HCT116 (cell line): ENCODE measurements around the gene C10orf105. TPM values are rescaled to one million over a fixed set of nuclear protein-coding genes. Genes with fewer than 3 reads are reported as not detected.

Source experiments
- ATAC-seq: fragments of 200-7000 bp; cut with Tn5 transposase; 2 replicates; pipeline ENCODE4 v1.9.1; 2020; ENCODE audit warnings: mild to moderate bottlenecking, moderate library complexity
- BruUV-seq: library from RNA; stranded (reverse); fragments of 400-500 nt; replicated peaks from 2 replicates; lab custom pipeline; 2021; lab: Mats Ljungman, UMichigan
- CTCF ChIA-PET: fragments of 300-600 bp; sonication (Branson Sonifier 250); formaldehyde crosslinking; loops from one replicate; lab custom pipeline; 2021; ENCODE audit warnings: antibody characterized with exemption; lab: Charles Lee
- POLR2A ChIA-PET: fragments of 300-600, 350-600 bp; sonication (Branson Sonifier 250); formaldehyde crosslinking; loops from one replicate; lab custom pipeline; 2021; ENCODE audit warnings: antibody characterized with exemption; lab: Charles Lee
- RAD21 ChIA-PET, 2 experiments: fragments of 300-600 bp; sonication (Branson Sonifier 250); formaldehyde crosslinking; loops; one replicate each; lab custom pipeline; 2023; ENCODE audit warnings: low total read pairs in 2 of 2; ENCODE audit not compliant: uncharacterized antibody in 2 of 2, unreplicated experiment in 2 of 2, low non-redundant PET in 1 of 2; lab: Charles Lee
- DNase-seq: peaks from one replicate; pipeline ENCODE4 v3.0.0-alpha.2; 2010; ENCODE audit warnings: low read depth, low spot score
- H2AFZ ChIP-seq: fragments of 200-600 bp; shearing (Covaris generic), sonication (generic); 2 replicates; pipeline ENCODE4 v1.6.1; 2017; ENCODE audit warnings: low read depth, mixed run types, mixed read lengths, antibody characterized with exemption, low read length; ENCODE audit not compliant: poor library complexity, severe bottlenecking
- H3K27ac ChIP-seq: 2 replicates; pipeline ENCODE4 v1.5.1; 2012; ENCODE audit warnings: low read depth, low read length
- H3K27me3 ChIP-seq: fragments of 200-600 bp; sonication (generic); 2 replicates; pipeline ENCODE4 v1.6.1; 2016; ENCODE audit warnings: mixed run types, low read length, mixed read lengths; ENCODE audit not compliant: insufficient read depth
- H3K36me3 ChIP-seq, 2 experiments: fragments of 200-500 bp in 1 of 2; fragments of 200-600 bp in 1 of 2; sonication (Bioruptor generic) in 1 of 2; sonication (generic) in 1 of 2; 2 replicates each; pipeline versions ENCODE4 v1.5.1 to v1.6.1; 2014 to 2016; ENCODE audit warnings: low read length in 2 of 2, inconsistent platforms in 1 of 2, mixed read lengths in 1 of 2, mixed run types in 1 of 2; ENCODE audit not compliant: insufficient read depth in 2 of 2, control insufficient read depth in 1 of 2
- H3K4me1 ChIP-seq, 2 experiments: fragments of 200-600 bp in 1 of 2; sonication (generic) in 1 of 2; 2 replicates each; pipeline versions ENCODE4 v1.5.1 to v1.6.1; 2012 to 2017; ENCODE audit warnings: low read length in 2 of 2, inconsistent platforms in 1 of 2, mild to moderate bottlenecking in 1 of 2, mixed read lengths in 1 of 2, mixed run types in 1 of 2, moderate library complexity in 1 of 2; ENCODE audit not compliant: insufficient read depth in 2 of 2, control insufficient read depth in 1 of 2
- H3K4me2 ChIP-seq: fragments of 200-600 bp; sonication (generic); 2 replicates; pipeline ENCODE4 v1.6.1; 2017; ENCODE audit warnings: mixed run types, low read length, mixed read lengths
- H3K4me3 ChIP-seq, 2 experiments: fragments of 200-600 bp in 1 of 2; sonication (generic) in 1 of 2; replicated peaks in 1 of 2; 2 replicates each; pipeline ENCODE4 v1.5.1; 2011 to 2016; ENCODE audit warnings: low read length in 2 of 2, control low read depth in 1 of 2, low read depth in 1 of 2, mild to moderate bottlenecking in 1 of 2, mixed read lengths in 1 of 2, mixed run types in 1 of 2
- H3K79me2 ChIP-seq: fragments of 200-600 bp; sonication (generic); 2 replicates; pipeline ENCODE4 v1.6.1; 2017; ENCODE audit warnings: mild to moderate bottlenecking, mixed run types, low read length, moderate library complexity, mixed read lengths; ENCODE audit not compliant: insufficient read depth
- H3K9ac ChIP-seq: fragments of 200-600 bp; sonication (generic); 2 replicates; pipeline ENCODE4 v1.6.1; 2016; ENCODE audit warnings: low read length, mixed read lengths
- H3K9me2 ChIP-seq: fragments of 200-600 bp; sonication (generic), shearing (Covaris generic); 2 replicates; pipeline ENCODE4 v1.6.1; 2017; ENCODE audit warnings: mixed run types, mild to moderate bottlenecking, moderate library complexity; ENCODE audit not compliant: insufficient read depth
- H3K9me3 ChIP-seq, 2 experiments: fragments of 200-500 bp in 1 of 2; fragments of 200-600 bp in 1 of 2; sonication (Bioruptor generic) in 1 of 2; sonication (generic) in 1 of 2; 2 replicates each; pipeline ENCODE4 v1.6.1; 2014 to 2017; ENCODE audit warnings: low read length in 2 of 2, mixed read lengths in 2 of 2, inconsistent platforms in 1 of 2, low read depth in 1 of 2, mild to moderate bottlenecking in 1 of 2, mixed run types in 1 of 2, moderate library complexity in 1 of 2; ENCODE audit not compliant: control insufficient read depth in 1 of 2, insufficient read depth in 1 of 2
- H4K20me1 ChIP-seq: fragments of 200-600 bp; sonication (generic), shearing (Covaris generic); 2 replicates; pipeline ENCODE4 v1.6.1; 2017; ENCODE audit warnings: mixed run types, mild to moderate bottlenecking, moderate library complexity; ENCODE audit not compliant: insufficient read depth
- ATF3 ChIP-seq: IDR thresholded peaks from 2 replicates; pipeline ENCODE4 v1.6.1; 2012
- CEBPB ChIP-seq: IDR thresholded peaks from 2 replicates; pipeline ENCODE4 v1.6.1; 2012; ENCODE audit warnings: low read depth
- ELF1 ChIP-seq: IDR thresholded peaks from 2 replicates; pipeline ENCODE4 v1.6.1; 2012; ENCODE audit warnings: low read depth, borderline replicate concordance
- FOSL1 ChIP-seq: IDR thresholded peaks from 2 replicates; pipeline ENCODE4 v1.6.1; 2012; ENCODE audit warnings: low read depth
- POLR2AphosphoS5 ChIP-seq: IDR thresholded peaks from 2 replicates; pipeline ENCODE4 v1.6.1; 2011; ENCODE audit warnings: mild to moderate bottlenecking, low read depth, low read length, moderate library complexity
- RAD21 ChIP-seq: IDR thresholded peaks from 2 replicates; pipeline ENCODE4 v1.6.1; 2012; ENCODE audit warnings: low read depth, mild to moderate bottlenecking
- REST ChIP-seq: IDR thresholded peaks from 2 replicates; pipeline ENCODE4 v1.6.1; 2012; ENCODE audit warnings: low read depth
- SP1 ChIP-seq: IDR thresholded peaks from 2 replicates; pipeline ENCODE4 v1.6.1; 2012; ENCODE audit warnings: low read depth
- SRF ChIP-seq: IDR thresholded peaks from 2 replicates; pipeline ENCODE4 v1.6.1; 2012; ENCODE audit warnings: low read depth
- ZBTB33 ChIP-seq: IDR thresholded peaks from 2 replicates; pipeline ENCODE4 v1.6.1; 2011; ENCODE audit warnings: mild to moderate bottlenecking, low read length, moderate library complexity; ENCODE audit not compliant: insufficient replicate concordance; ENCODE audit errors: extremely low read depth
- ZFX ChIP-seq: fragments of 450-650 bp; IDR thresholded peaks from 2 replicates; pipeline ENCODE4 v1.6.1; 2017
- ZNF274 ChIP-seq: fragments of 200-500 bp; sonication (Bioruptor generic); IDR thresholded peaks from 2 replicates; pipeline ENCODE4 v1.6.1; 2014; ENCODE audit warnings: mild to moderate bottlenecking, low read depth, low read length, inconsistent platforms
- intact Hi-C: fragments of 100-400 bp; cut with micrococcal nuclease; formaldehyde crosslinking; loops from 2 replicates; pipeline ENCODE4 v1.10.0; 2022
- total RNA-seq: library from RNA; stranded (reverse); gene quantifications from one replicate; pipeline ENCODE4 v1.2.1, GENCODE V29; 2021; ENCODE audit not compliant: unreplicated experiment

The C10orf105 gene
- total RNA-seq, 1 experiment from 2014 or later, result not detected

- DNase-seq, result no peak
- intact Hi-C loops, result no loop called here
- Histone ChIP-seq H3K79me2 (no peaks in the 10 kb centered on the region), H3K4me1 (peaks cover 0 to under 1% of the 10 kb centered on the region in 2 experiments; a peak in 1 of 4 replicates), H3K4me3 (no peak overlapping the region), H3K9ac (no peak overlapping the region), H3K9me3 (no peaks in the 10 kb centered on the region), H3K36me3 (no peaks in the 10 kb centered on the region), H4K20me1 (no peaks in the 10 kb centered on the region), H3K27ac (no peak overlapping the region), H3K27me3 (no peaks in the 10 kb centered on the region), H3K4me2 (no peak overlapping the region), H2AFZ (no peak overlapping the region), H3K9me2 (no peaks in the 10 kb centered on the region)
- RAD21 ChIA-PET, result no interaction called here
- no peak for ATAC-seq
- POLR2A ChIA-PET, result no interaction called here
- TF ChIP-seq REST (no peak), SP1 (no peak), RAD21 (no peak), ELF1 (no peak), ATF3 (no peak), POLR2AphosphoS5 (no peak), CEBPB (no peak), ZNF274 (no peak), ZFX (no peak), ZBTB33 (no peak), FOSL1 (no peak), SRF (no peak)
- CTCF ChIA-PET, result no interaction called here
- no TSS peak for BruUV-seq
Measured at GRCh38 chr10:71753091-71753959, 33.7 kb upstream of the C10orf105 start.
